Stomach (tissue), 9 donors: Measurements from ENCODE around the gene GOT2. TPM values are rescaled to one million over a fixed set of nuclear protein-coding genes. Genes with fewer than 3 reads are reported as not detected.
A peak's percentile ranks its signal among the peaks of the same experiment; 100 is the strongest.

Experiments
- DNase-seq, 2 donors: peaks; one replicate each; pipeline versions ENCODE4 v3.0.0 to v3.0.0-alpha.2; 2013 to 2019
- H3K27ac ChIP-seq, 5 donors: fragments of 200-600 bp in 4 of 5; sonication (generic) in 4 of 5; one replicate each; pipeline ENCODE4 v1.5.1; 2013 to 2019; ENCODE audit warnings: mild to moderate bottlenecking in 1 of 5, moderate library complexity in 1 of 5
- H3K27me3 ChIP-seq, 3 donors: fragments of 200-600 bp; sonication (generic); one replicate each; pipeline ENCODE4 v1.5.1; 2017 to 2019; ENCODE audit warnings: mixed run types in 1 of 3
- H3K36me3 ChIP-seq, 4 donors: fragments of 200-600 bp; sonication (generic); 1 replicate in 3 of 4; 2 replicates in 1 of 4; pipeline ENCODE4 v1.5.1; 2016 to 2019
- H3K4me1 ChIP-seq, 4 donors: fragments of 200-600 bp; sonication (generic); one replicate each; pipeline ENCODE4 v1.5.1; 2016 to 2019
- H3K4me3 ChIP-seq, 4 donors: fragments of 200-600 bp; sonication (generic) in 3 of 4; one replicate each; pipeline ENCODE4 v1.5.1; 2016 to 2019; ENCODE audit warnings: mild to moderate bottlenecking in 1 of 4
- H3K9me3 ChIP-seq, 4 donors: fragments of 200-600 bp; sonication (generic); one replicate each; pipeline ENCODE4 v1.5.1; 2016 to 2019
- CTCF ChIP-seq, 7 experiments: fragments of 450-650 bp in 4 of 7; fragments of 200-600 bp in 3 of 7; sonication (generic) in 3 of 7; IDR thresholded peaks; one replicate each; pipeline ENCODE4 v1.5.1; 2016 to 2019; ENCODE audit warnings: antibody characterized with exemption in 7 of 7, control low read depth in 2 of 7, mild to moderate bottlenecking in 1 of 7
- EP300 ChIP-seq: sonication (generic); formaldehyde crosslinking; IDR thresholded peaks from one replicate; pipeline ENCODE4 v1.6.1; 2017; ENCODE audit warnings: antibody characterized with exemption
- POLR2A ChIP-seq, 4 donors: fragments of 450-650 bp; IDR thresholded peaks; one replicate each; pipeline ENCODE4 v1.6.1; 2016; ENCODE audit warnings: antibody characterized with exemption in 4 of 4, control low read depth in 2 of 4, mild to moderate bottlenecking in 1 of 4, moderate library complexity in 1 of 4
- POLR2AphosphoS5 ChIP-seq, 3 donors: sonication (generic); formaldehyde crosslinking; IDR thresholded peaks; one replicate each; pipeline ENCODE4 v1.6.1; 2016; ENCODE audit warnings: antibody characterized with exemption in 3 of 3
- WGBS, 5 donors: extraction: QIAGEN DNeasy Blood & Tissue Kit in 3 of 5; methylation state at CpG; one replicate each; pipeline versions ENCODE4 v1.1.5 to v1.1.7; 2013 to 2018; 5-methylcytosine and 5-hydroxymethylcytosine counted together
- intact Hi-C: fragments of 100-400 bp; cut with DNase I; formaldehyde crosslinking; loops from one replicate; pipeline ENCODE4 v1.15.1; 2023; ENCODE audit warnings: low total_unique reads
- polyA plus RNA-seq, 3 donors: library from polyadenylated mRNA; stranded (reverse); fragments of 200-250 nt; gene quantifications; one replicate each; pipeline ENCODE4 v1.2.3, GENCODE V29; 2013
- total RNA-seq, 5 donors: library from RNA; depleted of rRNA; stranded (reverse); fragments of >200 nt; gene quantifications; one replicate each; pipeline versions ENCODE4 v1.1.0 to v1.2.3, GENCODE V29; 2014 to 2016
- donor health status: healthy with polysubstance abuse.
- donor health status: Bipolar disorder and iron deficiency.
- donor health status: healthy.

Gene GOT2
- total and polyA plus RNA-seq, 8 donors = 43.7 to 96.9 (median 57.1) TPM

GRCh38 chr16:58734459-58734787 is 307 bp upstream of the GOT2 start:
- TF ChIP-seq POLR2A (IDR thresholded peaks at IDR 0.05) (no peak), EP300 (no peak), CTCF (IDR thresholded peaks at IDR 0.05) (no peak), POLR2AphosphoS5 (IDR thresholded peaks at IDR 0.05) (no peak)
- Histone ChIP-seq H3K4me1 (peaks cover 8 to 34% (median 24%) of the 10 kb centered on the region in 4 donors), H3K9me3 (no peaks in the 10 kb centered on the region), H3K36me3 (peaks cover 0 to 6% (median 0%) of the 10 kb centered on the region in 4 donors), H3K27ac (peak overlapping the region in 4 of 5 donors; percentile 80 to 89 (median 86)), H3K27me3 (no peaks in the 10 kb centered on the region), H3K4me3 (peak overlapping the region; percentile 83 to 98 (median 86))
- 29 to 36% (median 34%) methylated on average over 7 to 8 of the region's 8 CpGs for WGBS, 5 donors
- intact Hi-C loops = no loop called here
- no peak for DNase-seq

DNA sequence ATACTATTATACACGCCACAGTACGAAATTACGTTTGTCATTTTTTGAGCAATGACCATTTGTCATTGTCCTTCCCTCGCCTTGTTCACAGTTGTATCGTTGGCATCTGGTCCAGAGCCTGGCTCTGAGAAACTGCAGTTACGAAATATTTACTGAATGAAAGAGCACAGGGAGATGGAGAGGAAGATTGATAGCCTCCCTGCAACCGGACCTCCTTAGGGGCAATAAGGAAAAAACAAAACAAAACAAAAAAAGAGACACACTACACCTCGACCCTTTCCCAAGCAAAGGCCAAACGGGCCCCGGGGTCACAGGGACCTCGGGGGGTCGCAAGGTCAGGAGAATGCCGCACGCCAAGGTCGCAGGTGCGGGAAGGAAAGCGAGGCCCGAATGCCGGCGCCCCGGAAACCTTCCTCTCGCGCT is 857 bp downstream of the GOT2 start:
- no peaks in the 10 kb centered on the region for H3K27me3 ChIP-seq
- WGBS, 5 donors = 1 to 3% (median 1%) methylated on average over 22 to 23 of the region's 23 CpGs
- no peaks in the 10 kb centered on the region for H3K9me3 ChIP-seq
- peak in 1 of 2 donors; percentile 22 for DNase-seq
- peaks cover 8 to 39% (median 27%) of the 10 kb centered on the region in 4 donors for H3K4me1 ChIP-seq
- TF ChIP-seq CTCF (IDR thresholded peaks at IDR 0.05) (no peak), EP300 (no peak), POLR2AphosphoS5 (IDR thresholded peaks at IDR 0.05) (no peak), POLR2A (IDR thresholded peaks at IDR 0.05) (no peak)
- peaks cover 0 to 6% (median 0%) of the 10 kb centered on the region in 4 donors for H3K36me3 ChIP-seq
- peak overlapping the region; percentile 80 to 90 (median 87) for H3K27ac ChIP-seq
- intact Hi-C loops = no loop called here
- peak overlapping the region; percentile 83 to 98 (median 86) for H3K4me3 ChIP-seq

DNA sequence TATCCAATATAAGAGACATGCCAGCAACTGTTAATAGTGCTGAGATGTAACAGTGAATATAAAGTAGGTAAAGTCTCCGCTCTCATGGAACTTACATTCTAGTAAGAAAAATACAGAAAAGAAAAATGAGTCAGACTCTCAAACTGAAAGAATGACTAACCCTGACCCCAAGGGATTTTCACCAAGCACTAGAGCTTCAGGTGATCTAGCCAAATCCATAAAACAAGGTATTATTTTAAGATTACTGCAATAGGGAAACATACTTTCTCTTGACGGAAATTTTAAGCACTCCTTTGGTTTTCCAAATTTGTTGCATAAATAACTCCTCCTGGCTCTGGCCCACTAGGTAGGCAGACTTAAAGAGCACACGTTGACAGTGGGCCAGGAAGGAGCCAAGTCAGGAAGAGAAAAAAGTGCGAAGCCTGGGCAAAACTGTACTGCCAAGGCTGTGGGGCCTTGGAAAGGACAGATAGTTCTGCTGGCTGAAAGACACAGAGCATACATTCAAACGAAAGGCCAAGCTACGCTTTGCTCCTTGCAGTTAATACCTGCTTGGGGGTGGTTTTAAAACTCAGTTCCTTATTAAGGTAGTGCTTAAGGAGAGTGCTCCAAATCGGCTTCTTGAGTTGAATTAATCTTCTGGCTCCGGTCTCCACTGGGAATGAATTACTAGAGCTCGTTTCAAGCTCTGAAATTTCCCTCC is 1.4 kb downstream of the GOT2 start:
- Histone ChIP-seq H3K27ac (peak overlapping the region in 4 of 5 donors; percentile 80 to 89 (median 86)), H3K27me3 (no peaks in the 10 kb centered on the region), H3K9me3 (no peaks in the 10 kb centered on the region), H3K4me3 (peak overlapping the region; percentile 83 to 98 (median 86)), H3K4me1 (peaks cover 8 to 39% (median 27%) of the 10 kb centered on the region in 4 donors), H3K36me3 (peaks cover 0 to 6% (median 0%) of the 10 kb centered on the region in 4 donors)
- WGBS, 5 donors = 27 to 37% (median 30%) methylated on average over 9 of the region's 9 CpGs
- no peak for DNase-seq
- intact Hi-C loops = no loop called here
- no peak for TF ChIP-seq POLR2A (IDR thresholded peaks at IDR 0.05)
- no peak for TF ChIP-seq POLR2AphosphoS5 (IDR thresholded peaks at IDR 0.05)
- no peak for TF ChIP-seq EP300

DNA sequence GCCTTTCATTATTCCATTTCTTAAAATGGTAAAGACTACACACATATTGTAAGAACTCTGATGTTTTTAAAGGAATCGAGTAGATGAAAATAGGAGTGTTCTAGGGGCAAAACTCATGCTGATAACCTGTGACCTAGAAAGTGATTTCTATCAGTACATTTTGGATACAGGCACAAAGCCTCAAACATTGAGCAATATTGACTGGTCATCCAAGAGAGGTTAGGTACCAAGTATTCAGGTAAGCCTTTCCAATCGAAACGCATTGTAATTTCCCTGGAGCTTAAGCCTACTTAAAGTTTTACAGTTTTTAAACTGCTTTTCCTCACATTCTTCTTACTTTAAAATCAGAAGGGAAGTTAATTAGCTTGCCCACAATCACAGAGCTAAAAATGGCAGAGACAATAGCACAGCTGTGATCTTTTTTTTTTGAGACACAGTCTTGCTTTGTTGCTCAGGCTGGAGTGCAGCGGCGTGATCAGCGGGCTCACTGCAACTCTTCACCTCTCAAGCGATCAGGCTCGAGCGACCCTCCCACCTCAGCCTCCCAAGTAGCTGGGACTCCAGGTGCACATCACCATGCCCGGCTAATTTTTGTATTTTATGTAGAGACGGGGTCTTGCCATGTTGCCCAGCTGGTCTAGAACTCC is 3.3 kb downstream of the GOT2 start:
- Histone ChIP-seq H3K36me3 (peaks cover 0 to 6% (median 0%) of the 10 kb centered on the region in 4 donors), H3K27ac (no peak overlapping the region), H3K4me1 (peaks cover 8 to 39% (median 27%) of the 10 kb centered on the region in 4 donors), H3K27me3 (no peaks in the 10 kb centered on the region), H3K9me3 (no peaks in the 10 kb centered on the region), H3K4me3 (no peak overlapping the region)
- intact Hi-C loops = no loop called here
- TF ChIP-seq CTCF (IDR thresholded peaks at IDR 0.05) (no peak), POLR2AphosphoS5 (IDR thresholded peaks at IDR 0.05) (no peak)
- DNase-seq = no peak
- WGBS, 5 donors = 90 to 94% (median 92%) methylated on average over 11 of the region's 11 CpGs
